GM23248 (cell line): ENCODE results near the gene ZNF526.

Experiments used
- EZH2 ChIP-seq: fragments of 200-600 bp; sonication (generic); IDR thresholded peaks from 2 replicates; pipeline ENCODE4 v1.6.1; 2018; ENCODE audit warnings: antibody characterized with exemption, mild to moderate bottlenecking; ENCODE audit not compliant: insufficient read depth, poor library complexity, severe bottlenecking
- EZH2phosphoT487 ChIP-seq: fragments of 200-600 bp; sonication (generic); IDR thresholded peaks from 2 replicates; pipeline ENCODE4 v1.6.1; 2018; ENCODE audit warnings: antibody characterized with exemption, moderate library complexity, mild to moderate bottlenecking, low read depth; ENCODE audit not compliant: insufficient read depth

DNA sequence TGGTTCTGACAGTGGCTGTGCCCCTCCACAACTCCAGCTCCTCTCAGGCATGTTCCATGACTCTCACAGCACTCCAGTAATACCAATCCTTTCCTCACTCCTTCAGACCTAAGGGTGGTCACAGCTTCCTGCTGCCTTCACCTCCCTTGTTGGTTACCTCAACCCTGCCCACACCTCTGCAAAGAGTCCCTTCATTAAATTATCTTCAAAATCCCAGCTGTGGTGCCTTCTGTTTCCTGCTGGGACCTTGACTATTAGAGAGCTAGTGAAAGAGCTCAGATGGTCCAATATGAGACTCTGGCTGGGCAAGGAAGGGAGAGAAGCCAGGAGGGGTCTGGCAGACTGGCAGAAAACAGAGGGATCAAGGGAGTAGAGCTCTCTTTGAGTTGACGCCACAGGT lies 28.8 kb upstream of the ZNF526 start:
- no peak for TF ChIP-seq EZH2
- no peak for TF ChIP-seq EZH2phosphoT487
